NB4 (cell line): Measurements from ENCODE around the gene ATP5PD.

ENCODE experiments used
- POLR2A ChIP-seq: IDR thresholded peaks from 2 replicates; pipeline ENCODE4 v1.6.1; 2011; ENCODE audit warnings: mild to moderate bottlenecking; ENCODE audit not compliant: insufficient read length; ENCODE audit errors: extremely low read depth
- TF ChIP-seq, protein P1 (sequence below): IDR thresholded peaks from one replicate; pipeline ENCODE4 v1.5.1; 2012; ENCODE audit warnings: low read depth, low read length

DNA sequence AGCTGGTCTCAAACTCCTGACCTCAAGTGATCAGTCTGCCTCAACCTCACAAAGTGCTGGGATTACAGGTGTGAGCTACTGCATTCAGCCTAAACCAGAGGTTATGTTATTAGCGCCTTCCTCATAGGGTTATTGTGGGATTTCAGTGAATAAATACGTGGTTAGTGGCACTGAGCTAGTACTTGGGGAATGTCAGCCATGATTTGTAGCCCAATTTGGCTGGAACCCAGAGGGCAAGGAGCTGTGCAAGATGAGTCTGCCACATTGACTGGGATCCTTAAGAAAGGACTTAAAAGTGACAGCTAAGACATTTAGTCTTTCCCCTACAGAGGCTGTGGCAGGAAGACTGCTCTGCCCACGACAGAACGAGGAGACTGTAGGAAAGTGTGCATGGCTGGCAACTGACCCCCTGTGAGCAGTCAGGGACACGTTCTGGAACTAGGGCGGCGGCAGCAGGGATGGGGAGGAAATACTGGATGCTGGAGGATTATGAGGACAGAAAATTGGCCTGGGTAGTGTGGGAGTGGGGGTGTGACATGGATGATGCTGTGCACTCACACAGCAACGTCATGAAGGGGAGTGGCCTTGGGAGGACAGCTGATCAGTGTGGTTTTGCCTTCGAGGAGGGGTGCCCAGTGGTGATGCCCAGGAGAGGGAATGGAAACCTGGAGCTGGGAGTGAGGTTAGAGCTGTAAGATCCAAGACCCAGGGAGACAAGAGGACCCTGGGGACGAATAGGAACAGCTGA lies 14.6 kb downstream of the ATP5PD start:
- TF ChIP-seq, protein P1, sequence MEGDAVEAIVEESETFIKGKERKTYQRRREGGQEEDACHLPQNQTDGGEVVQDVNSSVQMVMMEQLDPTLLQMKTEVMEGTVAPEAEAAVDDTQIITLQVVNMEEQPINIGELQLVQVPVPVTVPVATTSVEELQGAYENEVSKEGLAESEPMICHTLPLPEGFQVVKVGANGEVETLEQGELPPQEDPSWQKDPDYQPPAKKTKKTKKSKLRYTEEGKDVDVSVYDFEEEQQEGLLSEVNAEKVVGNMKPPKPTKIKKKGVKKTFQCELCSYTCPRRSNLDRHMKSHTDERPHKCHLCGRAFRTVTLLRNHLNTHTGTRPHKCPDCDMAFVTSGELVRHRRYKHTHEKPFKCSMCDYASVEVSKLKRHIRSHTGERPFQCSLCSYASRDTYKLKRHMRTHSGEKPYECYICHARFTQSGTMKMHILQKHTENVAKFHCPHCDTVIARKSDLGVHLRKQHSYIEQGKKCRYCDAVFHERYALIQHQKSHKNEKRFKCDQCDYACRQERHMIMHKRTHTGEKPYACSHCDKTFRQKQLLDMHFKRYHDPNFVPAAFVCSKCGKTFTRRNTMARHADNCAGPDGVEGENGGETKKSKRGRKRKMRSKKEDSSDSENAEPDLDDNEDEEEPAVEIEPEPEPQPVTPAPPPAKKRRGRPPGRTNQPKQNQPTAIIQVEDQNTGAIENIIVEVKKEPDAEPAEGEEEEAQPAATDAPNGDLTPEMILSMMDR: no peak
- no peak for TF ChIP-seq POLR2A
